Tibial nerve (tissue), 4 donors: ENCODE measurements around the gene ATP1A1.

Experiments used
- EP300 ChIP-seq, 2 donors: sonication (generic); formaldehyde crosslinking; IDR thresholded peaks; one replicate each; pipeline ENCODE4 v1.6.1; 2017; ENCODE audit warnings: antibody characterized with exemption in 2 of 2, mild to moderate bottlenecking in 1 of 2
- POLR2A ChIP-seq, 2 donors: fragments of 450-650 bp; IDR thresholded peaks; one replicate each; pipeline ENCODE4 v1.6.1; 2017; ENCODE audit warnings: antibody characterized with exemption in 2 of 2, mild to moderate bottlenecking in 2 of 2, moderate library complexity in 2 of 2
- TF ChIP-seq, protein P1 (sequence below), 5 experiments: fragments of 200-600 bp in 3 of 5; fragments of 450-650 bp in 2 of 5; sonication (generic) in 3 of 5; IDR thresholded peaks; one replicate each; pipeline ENCODE4 v1.5.1; 2016 to 2019; ENCODE audit warnings: antibody characterized with exemption in 5 of 5, mild to moderate bottlenecking in 3 of 5, moderate library complexity in 2 of 5

DNA sequence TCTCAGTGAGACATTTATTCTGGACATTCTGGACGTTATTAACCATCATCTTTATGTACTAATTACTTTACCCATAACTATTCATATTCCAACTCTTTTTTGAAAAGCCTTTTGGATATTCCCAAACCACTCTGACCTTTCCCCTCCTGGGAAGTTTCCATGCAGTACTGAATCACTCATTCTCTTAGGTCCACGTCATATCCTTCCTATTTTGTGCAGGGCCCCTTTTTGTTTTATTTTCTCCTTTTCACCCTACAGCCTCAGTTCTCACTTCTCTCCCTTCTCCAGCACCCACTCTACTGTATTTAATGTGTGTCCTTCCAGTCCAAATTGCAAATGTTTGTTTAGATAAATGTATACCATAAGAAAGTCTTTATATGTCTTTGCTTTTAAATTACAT is 16.4 kb upstream of the ATP1A1 start:
- TF ChIP-seq POLR2A (IDR thresholded peaks at IDR 0.05) (no peak), EP300 (IDR thresholded peaks at IDR 0.05) (no peak)
- TF ChIP-seq, protein P1, sequence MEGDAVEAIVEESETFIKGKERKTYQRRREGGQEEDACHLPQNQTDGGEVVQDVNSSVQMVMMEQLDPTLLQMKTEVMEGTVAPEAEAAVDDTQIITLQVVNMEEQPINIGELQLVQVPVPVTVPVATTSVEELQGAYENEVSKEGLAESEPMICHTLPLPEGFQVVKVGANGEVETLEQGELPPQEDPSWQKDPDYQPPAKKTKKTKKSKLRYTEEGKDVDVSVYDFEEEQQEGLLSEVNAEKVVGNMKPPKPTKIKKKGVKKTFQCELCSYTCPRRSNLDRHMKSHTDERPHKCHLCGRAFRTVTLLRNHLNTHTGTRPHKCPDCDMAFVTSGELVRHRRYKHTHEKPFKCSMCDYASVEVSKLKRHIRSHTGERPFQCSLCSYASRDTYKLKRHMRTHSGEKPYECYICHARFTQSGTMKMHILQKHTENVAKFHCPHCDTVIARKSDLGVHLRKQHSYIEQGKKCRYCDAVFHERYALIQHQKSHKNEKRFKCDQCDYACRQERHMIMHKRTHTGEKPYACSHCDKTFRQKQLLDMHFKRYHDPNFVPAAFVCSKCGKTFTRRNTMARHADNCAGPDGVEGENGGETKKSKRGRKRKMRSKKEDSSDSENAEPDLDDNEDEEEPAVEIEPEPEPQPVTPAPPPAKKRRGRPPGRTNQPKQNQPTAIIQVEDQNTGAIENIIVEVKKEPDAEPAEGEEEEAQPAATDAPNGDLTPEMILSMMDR (IDR thresholded peaks at IDR 0.05): no peak
